Heart left ventricle (tissue), 16 donors: ENCODE measurements around the gene HILPDA. TPM values are rescaled to one million over a fixed set of nuclear protein-coding genes. Genes with fewer than 3 reads are reported as not detected.

Experiments used
- ATAC-seq, 4 donors: fragments of 200-7000 bp; cut with Tn5 transposase; one replicate each; pipeline ENCODE4 v1.9.1; 2020 to 2022; ENCODE audit warnings: moderate library complexity in 4 of 4, mild to moderate bottlenecking in 3 of 4, moderate number of reproducible peaks in 1 of 4
- DNase-seq, 5 donors: peaks; one replicate each; pipeline ENCODE4 v3.0.0-alpha.2; 2020
- H3K27ac ChIP-seq, 12 donors: fragments of 200-600 bp; sonication (generic) in 4 of 12; one replicate each; pipeline versions ENCODE4 v1.5.0 to v1.8.0; 2016 to 2022; ENCODE audit warnings: mild to moderate bottlenecking in 2 of 12
- H3K27me3 ChIP-seq, 9 donors: fragments of 200-600 bp; sonication (generic) in 2 of 9; one replicate each; pipeline versions ENCODE4 v1.5.1 to v1.8.0; 2016 to 2022; ENCODE audit warnings: mild to moderate bottlenecking in 3 of 9
- H3K36me3 ChIP-seq, 9 donors: fragments of 200-600 bp; sonication (generic) in 2 of 9; one replicate each; pipeline versions ENCODE4 v1.5.0 to v1.8.0; 2018 to 2022; ENCODE audit warnings: mild to moderate bottlenecking in 2 of 9
- H3K4me1 ChIP-seq, 12 donors: fragments of 200-600 bp; sonication (generic) in 4 of 12; one replicate each; pipeline versions ENCODE4 v1.5.0 to v1.8.0; 2016 to 2022; ENCODE audit warnings: mild to moderate bottlenecking in 3 of 12
- H3K4me3 ChIP-seq, 12 donors: fragments of 200-600 bp; sonication (generic) in 4 of 12; one replicate each; pipeline versions ENCODE4 v1.5.0 to v1.8.0; 2017 to 2022; ENCODE audit warnings: mild to moderate bottlenecking in 9 of 12, moderate library complexity in 4 of 12
- H3K9me3 ChIP-seq, 12 donors: fragments of 200-600 bp; sonication (generic) in 4 of 12; one replicate each; pipeline versions ENCODE4 v1.5.0 to v1.8.0; 2016 to 2022; ENCODE audit warnings: mild to moderate bottlenecking in 1 of 12
- POLR2A ChIP-seq, 2 donors: fragments of 450-650 bp; IDR thresholded peaks; one replicate each; pipeline ENCODE4 v1.6.1; 2017; ENCODE audit warnings: antibody characterized with exemption in 2 of 2, mild to moderate bottlenecking in 2 of 2, moderate library complexity in 2 of 2
- WGBS, 4 donors: extraction: QIAGEN DNeasy Blood & Tissue Kit in 2 of 4; methylation state at CpG; one replicate each; pipeline versions ENCODE4 v1.1.5 to v1.1.7; 2013 to 2018; 5-methylcytosine and 5-hydroxymethylcytosine counted together
- intact Hi-C, 10 donors: fragments of 100-400 bp; cut with DNase I; formaldehyde crosslinking; loops; one replicate each; pipeline versions ENCODE4 v1.11.1 to v1.14.2; 2022
- polyA plus RNA-seq, 2 donors: library from polyadenylated mRNA; stranded (reverse); fragments of 200-250 nt; gene quantifications; one replicate each; pipeline ENCODE4 v1.2.3, GENCODE V29; 2013
- total RNA-seq, 9 donors: library from RNA; depleted of rRNA in 2 of 9; stranded (reverse); fragments of >200 nt in 2 of 9; fragmentation: NEBNext Ultra II Directional in 3 of 9; extraction: Animal tissue kit (Norgen Biotek cat#: 25700) in 3 of 9; gene quantifications; one replicate each; pipeline versions ENCODE4 v1.1.0 to v1.2.4, GENCODE V29; 2016 to 2023
- TF ChIP-seq, protein P1 (sequence below), 12 donors: fragments of 200-600 bp; sonication (generic) in 4 of 12; IDR thresholded peaks; one replicate each; pipeline versions ENCODE4 v1.5.0 to v1.8.0; 2018 to 2022; ENCODE audit warnings: antibody characterized with exemption in 12 of 12, mild to moderate bottlenecking in 5 of 12
- donor health status: ischemic (EF 13 %, LVEDD 7.1; RV severe dilation, severe dysfunction).
- donor health status: healthy with polysubstance abuse.
- donor health status: DM: no; HTN: yes; CAD: no.
- donor health status: DM: no; HTN: no; CAD: no.
- donor health status: ischemic (EF 25% LVEDD 6.9; RV normal size, moderate dysfunction).
- donor health status: ischemic (EF 25% LVEDD 5.7; RV mildly dilated, moderate dysfunction).
- donor health status: healthy.
- donor health status: DM: yes; HTN: yes; CAD: no.
- donor health status: ischemic (EF 35%, LVEDD 5.7; RV mildly dilated, moderate dysfunction).
- donor health status: nonischemic (EF 11% LVEDD 7.7; RV severe dilation, severe dysfunction).
- donor health status: DM: yes; HTN: yes; CAD: no.
- donor health status: PGD.
- donor health status: ischemic (EF 29% LVEDD 5.4; RV normal size, mild dysfunction).
- donor health status: nonischemic (EF 23%, LVEDD 6.1; RV moderate dilation, normal function).

The HILPDA gene
- total and polyA plus RNA-seq, 11 donors = 6.1 to 17.7 (median 7.7) TPM

- H3K27me3 ChIP-seq = no peaks in the 10 kb centered on the region
- WGBS, 4 donors = 56 to 73% (median 60%) methylated on average over 9 to 11 of the region's 11 CpGs
- H3K4me1 ChIP-seq = peaks cover 0 to 62% (median 42%) of the 10 kb centered on the region in 12 donors
- H3K27ac ChIP-seq = peak overlapping the region in 10 of 12 donors; percentile 18 to 94 (median 82)
- H3K4me3 ChIP-seq = peak overlapping the region in 9 of 12 donors; percentile 60 to 87 (median 74)
- intact Hi-C loops = loop anchor here in 2 of 10 donors (10.0 kb wide), 2 partner anchors 47 to 57 kb away; partner anchors contain the start of gene HILPDA (in 1 of the 2)
- TF ChIP-seq, protein P1, sequence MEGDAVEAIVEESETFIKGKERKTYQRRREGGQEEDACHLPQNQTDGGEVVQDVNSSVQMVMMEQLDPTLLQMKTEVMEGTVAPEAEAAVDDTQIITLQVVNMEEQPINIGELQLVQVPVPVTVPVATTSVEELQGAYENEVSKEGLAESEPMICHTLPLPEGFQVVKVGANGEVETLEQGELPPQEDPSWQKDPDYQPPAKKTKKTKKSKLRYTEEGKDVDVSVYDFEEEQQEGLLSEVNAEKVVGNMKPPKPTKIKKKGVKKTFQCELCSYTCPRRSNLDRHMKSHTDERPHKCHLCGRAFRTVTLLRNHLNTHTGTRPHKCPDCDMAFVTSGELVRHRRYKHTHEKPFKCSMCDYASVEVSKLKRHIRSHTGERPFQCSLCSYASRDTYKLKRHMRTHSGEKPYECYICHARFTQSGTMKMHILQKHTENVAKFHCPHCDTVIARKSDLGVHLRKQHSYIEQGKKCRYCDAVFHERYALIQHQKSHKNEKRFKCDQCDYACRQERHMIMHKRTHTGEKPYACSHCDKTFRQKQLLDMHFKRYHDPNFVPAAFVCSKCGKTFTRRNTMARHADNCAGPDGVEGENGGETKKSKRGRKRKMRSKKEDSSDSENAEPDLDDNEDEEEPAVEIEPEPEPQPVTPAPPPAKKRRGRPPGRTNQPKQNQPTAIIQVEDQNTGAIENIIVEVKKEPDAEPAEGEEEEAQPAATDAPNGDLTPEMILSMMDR (IDR thresholded peaks at IDR 0.05) = no peak
- no peak for TF ChIP-seq POLR2A (IDR thresholded peaks at IDR 0.05)
- DNase-seq (no peak), ATAC-seq (no peak)
- peaks cover 0 to 4% (median 0%) of the 10 kb centered on the region in 9 donors for H3K36me3 ChIP-seq
- no peaks in the 10 kb centered on the region for H3K9me3 ChIP-seq
Observed at GRCh38 chr7:128407751-128408708, 47.6 kb upstream of the HILPDA start.

DNA sequence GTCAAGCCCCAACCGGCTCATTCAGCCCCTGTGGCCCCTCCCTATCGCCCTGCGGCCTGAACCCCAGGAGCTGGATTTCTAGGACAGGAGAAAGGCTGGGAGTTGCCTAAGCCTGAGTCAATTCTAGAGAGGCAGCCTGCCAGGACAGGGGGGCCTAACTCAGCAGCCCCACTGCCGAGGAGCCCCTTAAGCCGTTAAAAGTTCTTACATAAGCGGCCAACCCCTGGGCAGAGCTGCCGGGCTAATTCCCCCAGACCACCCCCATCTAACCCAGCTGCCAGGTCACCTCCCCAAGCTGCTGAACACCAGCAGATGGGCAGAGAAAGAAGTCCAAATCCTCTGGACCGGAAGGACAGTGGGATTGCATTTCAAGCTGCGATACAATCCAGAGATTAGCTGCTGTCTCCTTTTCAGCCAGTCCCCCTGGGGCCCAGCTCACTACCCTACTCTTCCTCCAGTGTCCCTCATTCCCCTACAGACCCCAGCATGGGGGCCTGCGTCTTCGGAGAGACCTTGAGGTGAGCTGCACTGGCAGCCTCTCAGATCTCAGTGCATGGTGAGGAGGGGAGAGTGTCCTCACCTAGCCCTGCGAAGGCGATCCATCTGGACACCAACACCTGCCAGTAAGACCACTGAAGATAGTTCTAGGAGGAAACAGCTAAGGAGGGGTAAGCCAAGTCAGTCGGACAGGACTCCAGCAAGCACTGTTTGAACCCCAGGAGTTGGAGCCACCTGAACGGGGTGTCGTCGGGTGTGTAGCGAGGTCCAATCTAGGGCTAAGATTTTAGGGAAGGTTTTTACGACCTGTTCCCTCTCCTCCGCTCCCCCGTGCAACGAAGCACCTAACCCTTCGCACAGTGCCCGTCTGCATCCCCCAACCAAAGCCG lies 46.7 kb upstream of the HILPDA start:
- ATAC-seq (peak in 1 of 4 donors; percentile 1), DNase-seq (no peak)
- Histone ChIP-seq H3K27ac (peak overlapping the region; percentile 2 to 94 (median 82)), H3K36me3 (no peaks in the 10 kb centered on the region), H3K9me3 (no peaks in the 10 kb centered on the region), H3K27me3 (no peaks in the 10 kb centered on the region), H3K4me3 (peak overlapping the region; percentile 48 to 87 (median 71)), H3K4me1 (peaks cover 0 to 60% (median 42%) of the 10 kb centered on the region in 12 donors)
- 38 to 42% (median 42%) methylated on average over 22 to 25 of the region's 25 CpGs for WGBS, 4 donors
- intact Hi-C loops = loop anchor here in 2 of 10 donors (10.0 kb wide), 2 partner anchors 46 to 56 kb away; partner anchors contain the start of gene HILPDA (in 1 of the 2)
- no peak for TF ChIP-seq POLR2A (IDR thresholded peaks at IDR 0.05)
- TF ChIP-seq, protein P1 (IDR thresholded peaks at IDR 0.05) = no peak

GRCh38 chr7:128409596-128410450 lies 45.9 kb upstream of the HILPDA start, which contains the start of gene IMPDH1:
IMPDH1 (minus strand) TSS chr7:128409982; CDS start chr7:128409901, 81 bp downstream.
- 0 to 1% (median 0%) methylated on average over 15 to 87 of the region's 87 CpGs for WGBS, 4 donors
- TF ChIP-seq POLR2A (IDR thresholded peaks at IDR 0.05) = peak in 1 of 2 donors; percentile 78
- TF ChIP-seq, protein P1 (IDR thresholded peaks at IDR 0.05) = peak in 1 of 12 donors; percentile 5
- Histone ChIP-seq H3K27me3 (no peaks in the 10 kb centered on the region), H3K4me1 (peaks cover 0 to 51% (median 36%) of the 10 kb centered on the region in 12 donors), H3K4me3 (peak within 1 kb of the TSS; percentile 48 to 87 (median 71)), H3K36me3 (no peaks in the 10 kb centered on the region), H3K9me3 (no peaks in the 10 kb centered on the region), H3K27ac (peak within 1 kb of the TSS; percentile 21 to 94 (median 82))
- ATAC-seq = peak; percentile 71 to 94 (median 92)
- intact Hi-C loops = loop anchor here in 2 of 10 donors (10.0 kb wide), 2 partner anchors 45 to 55 kb away; partner anchors contain the start of gene HILPDA (in 1 of the 2)
- DNase-seq = peak; percentile 89 to 96 (median 91)
